OCI-LY1 (cell line): Measurements from ENCODE around the gene OR4Q3.

Source experiments
- EZH2 ChIP-seq: fragments of 200-600 bp; sonication (generic), shearing (Covaris generic); IDR thresholded peaks from 2 replicates; pipeline ENCODE4 v1.8.0; 2017; ENCODE audit warnings: borderline replicate concordance, mixed run types, mild to moderate bottlenecking, antibody characterized with exemption, low read length, moderate library complexity, mixed read lengths
- TF ChIP-seq, protein P1 (sequence below): fragments of 200-600 bp; sonication (generic), shearing (Covaris generic); IDR thresholded peaks from 2 replicates; pipeline ENCODE4 v1.5.1; 2017; ENCODE audit warnings: mild to moderate bottlenecking, antibody characterized with exemption, low read length, moderate library complexity, mixed read lengths

GRCh38 chr14:19743256-19743655 lies at the start of gene OR4Q3:
- TF ChIP-seq, protein P1, sequence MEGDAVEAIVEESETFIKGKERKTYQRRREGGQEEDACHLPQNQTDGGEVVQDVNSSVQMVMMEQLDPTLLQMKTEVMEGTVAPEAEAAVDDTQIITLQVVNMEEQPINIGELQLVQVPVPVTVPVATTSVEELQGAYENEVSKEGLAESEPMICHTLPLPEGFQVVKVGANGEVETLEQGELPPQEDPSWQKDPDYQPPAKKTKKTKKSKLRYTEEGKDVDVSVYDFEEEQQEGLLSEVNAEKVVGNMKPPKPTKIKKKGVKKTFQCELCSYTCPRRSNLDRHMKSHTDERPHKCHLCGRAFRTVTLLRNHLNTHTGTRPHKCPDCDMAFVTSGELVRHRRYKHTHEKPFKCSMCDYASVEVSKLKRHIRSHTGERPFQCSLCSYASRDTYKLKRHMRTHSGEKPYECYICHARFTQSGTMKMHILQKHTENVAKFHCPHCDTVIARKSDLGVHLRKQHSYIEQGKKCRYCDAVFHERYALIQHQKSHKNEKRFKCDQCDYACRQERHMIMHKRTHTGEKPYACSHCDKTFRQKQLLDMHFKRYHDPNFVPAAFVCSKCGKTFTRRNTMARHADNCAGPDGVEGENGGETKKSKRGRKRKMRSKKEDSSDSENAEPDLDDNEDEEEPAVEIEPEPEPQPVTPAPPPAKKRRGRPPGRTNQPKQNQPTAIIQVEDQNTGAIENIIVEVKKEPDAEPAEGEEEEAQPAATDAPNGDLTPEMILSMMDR = no peak
- no peak for TF ChIP-seq EZH2
